Loucy (cell line): ENCODE results near the gene COL6A2.

Source experiments
- H2AFZ ChIP-seq: fragments of 200-600 bp; sonication (generic); 2 replicates; pipeline ENCODE4 v1.6.0; 2016; ENCODE audit warnings: antibody characterized with exemption, mild to moderate bottlenecking, low read length, moderate library complexity
- H3F3A ChIP-seq: fragments of 200-600 bp; 2 replicates; pipeline ENCODE4 v1.6.0; 2016; ENCODE audit warnings: antibody characterized with exemption, low read depth, mild to moderate bottlenecking
- H3K27me3 ChIP-seq: fragments of 200-600 bp; sonication (generic); 2 replicates; pipeline ENCODE4 v1.6.1; 2014; ENCODE audit warnings: low read length, mild to moderate bottlenecking; ENCODE audit not compliant: insufficient read depth, poor library complexity, severe bottlenecking
- H3K36me3 ChIP-seq: fragments of 200-600 bp; sonication (generic); 2 replicates; pipeline ENCODE4 v1.6.1; 2016; ENCODE audit warnings: low read length; ENCODE audit not compliant: insufficient read depth
- H3K4me1 ChIP-seq: fragments of 200-600 bp; sonication (generic); 2 replicates; pipeline ENCODE4 v1.5.1; 2014; ENCODE audit warnings: low read length, mild to moderate bottlenecking; ENCODE audit not compliant: insufficient read depth, poor library complexity, severe bottlenecking
- H3K4me2 ChIP-seq: fragments of 200-600 bp; sonication (generic); 2 replicates; pipeline ENCODE4 v1.6.0; 2014; ENCODE audit warnings: antibody characterized with exemption, low read length, low read depth, mild to moderate bottlenecking; ENCODE audit not compliant: poor library complexity, severe bottlenecking
- H3K4me3 ChIP-seq: fragments of 200-600 bp; sonication (generic); 2 replicates; pipeline ENCODE4 v1.5.1; 2014; ENCODE audit warnings: low read length, mild to moderate bottlenecking, mixed read lengths; ENCODE audit not compliant: poor library complexity, severe bottlenecking
- H3K79me2 ChIP-seq: fragments of 200-600 bp; sonication (generic); 2 replicates; pipeline ENCODE4 v1.6.1; 2014; ENCODE audit warnings: low read length; ENCODE audit not compliant: insufficient read depth
- H3K9ac ChIP-seq: fragments of 200-600 bp; sonication (generic); 2 replicates; pipeline ENCODE4 v1.6.0; 2014; ENCODE audit warnings: mild to moderate bottlenecking, low read depth, low read length, moderate library complexity; ENCODE audit not compliant: poor library complexity, severe bottlenecking
- H3K9me2 ChIP-seq: fragments of 200-600 bp; sonication (generic); replicated peaks from 2 replicates; pipeline ENCODE4 v1.6.1; 2016; ENCODE audit warnings: low read depth, low read length, mixed read lengths
- H3K9me3 ChIP-seq: fragments of 200-600 bp; sonication (generic); 2 replicates; pipeline ENCODE4 v1.6.1; 2014; ENCODE audit warnings: mild to moderate bottlenecking, antibody characterized with exemption, low read length, low read depth; ENCODE audit not compliant: insufficient read depth
- H4K20me1 ChIP-seq: fragments of 200-600 bp; sonication (generic); 2 replicates; pipeline ENCODE4 v1.6.0; 2014; ENCODE audit warnings: antibody characterized with exemption, low read length, mild to moderate bottlenecking; ENCODE audit not compliant: insufficient read depth, poor library complexity, severe bottlenecking
- CTCF ChIP-seq: fragments of 200-600 bp; sonication (generic); conservative IDR thresholded peaks from 2 replicates; pipeline ENCODE4 v1.5.1; 2014; ENCODE audit warnings: mild to moderate bottlenecking, antibody characterized with exemption, low read length
- EZH2phosphoT487 ChIP-seq: fragments of 200-600 bp; IDR thresholded peaks from 2 replicates; pipeline ENCODE4 v1.6.1; 2018; ENCODE audit warnings: antibody characterized with exemption, mild to moderate bottlenecking, moderate library complexity, borderline replicate concordance

The COL6A2 gene

GRCh38 chr21:46148106-46148505 lies 50.2 kb downstream of the COL6A2 start:
- no peaks in the 10 kb centered on the region for H3K36me3 ChIP-seq
- peaks cover 9% of the 10 kb centered on the region for H3K4me1 ChIP-seq
- H3K9ac ChIP-seq = no peak overlapping the region
- H3F3A ChIP-seq = no peaks in the 10 kb centered on the region
- no peak overlapping the region for H3K4me3 ChIP-seq
- H3K79me2 ChIP-seq = no peaks in the 10 kb centered on the region
- no peaks in the 10 kb centered on the region for H3K9me2 ChIP-seq
- no peaks in the 10 kb centered on the region for H3K9me3 ChIP-seq
- no peak overlapping the region for H3K4me2 ChIP-seq
- TF ChIP-seq EZH2phosphoT487 (no peak), CTCF (no peak)
- H3K27me3 ChIP-seq = no peaks in the 10 kb centered on the region
- no peaks in the 10 kb centered on the region for H4K20me1 ChIP-seq
- H2AFZ ChIP-seq = no peak overlapping the region

GRCh38 chr21:46149205-46149901 lies 51.4 kb downstream of the COL6A2 start:
- no peaks in the 10 kb centered on the region for H3K9me2 ChIP-seq
- peaks cover 5% of the 10 kb centered on the region for H3K4me1 ChIP-seq
- no peak overlapping the region for H2AFZ ChIP-seq
- H3K9ac ChIP-seq = no peak overlapping the region
- H3K4me3 ChIP-seq = no peak overlapping the region
- no peaks in the 10 kb centered on the region for H4K20me1 ChIP-seq
- H3K27me3 ChIP-seq = no peaks in the 10 kb centered on the region
- no peaks in the 10 kb centered on the region for H3K36me3 ChIP-seq
- H3K9me3 ChIP-seq = no peaks in the 10 kb centered on the region
- no peak for TF ChIP-seq EZH2phosphoT487
- TF ChIP-seq CTCF = no peak
- no peak overlapping the region for H3K4me2 ChIP-seq
- H3K79me2 ChIP-seq = no peaks in the 10 kb centered on the region
- no peaks in the 10 kb centered on the region for H3F3A ChIP-seq

- H3K4me2 ChIP-seq = no peak overlapping the region
- TF ChIP-seq CTCF (no peak), EZH2phosphoT487 (no peak)
- no peaks in the 10 kb centered on the region for H3K9me3 ChIP-seq
- no peaks in the 10 kb centered on the region for H3F3A ChIP-seq
- no peaks in the 10 kb centered on the region for H3K36me3 ChIP-seq
- H3K27me3 ChIP-seq = no peaks in the 10 kb centered on the region
- no peak overlapping the region for H3K9ac ChIP-seq
- no peaks in the 10 kb centered on the region for H3K4me1 ChIP-seq
- H3K4me3 ChIP-seq = no peak overlapping the region
- H3K79me2 ChIP-seq = no peaks in the 10 kb centered on the region
- no peaks in the 10 kb centered on the region for H4K20me1 ChIP-seq
- no peaks in the 10 kb centered on the region for H3K9me2 ChIP-seq
- no peak overlapping the region for H2AFZ ChIP-seq
Measured at GRCh38 chr21:46150073-46150472, 52.2 kb downstream of the COL6A2 start.
